ENCODE data around the gene BST2. TPM values are rescaled to one million over a fixed set of nuclear protein-coding genes. Genes with fewer than 3 reads are reported as not detected.
A peak's percentile ranks its signal among the peaks of the same experiment; 100 is the strongest.

The BST2 gene
- total and polyA plus RNA-seq, 2 of the 8 experiments (the other 6 are each of a cell fraction or from before 2014, with no cell fraction given): 18.1 to 72.8 TPM

GRCh38 chr19:17394891-17395415, 10.5 kb downstream of the BST2 start:
- Histone ChIP-seq H2BK15ac (ENCODE audit: low read length) (no peak overlapping the region), H2BK120ac (replicated peaks; ENCODE audit: low read depth, low read length) (no peak overlapping the region), H3K27ac (ENCODE audit: low read depth, low read length) (peak overlapping the region; percentile 55; the same call in 1 of the 2 replicates), H3K23me2 (ENCODE audit: low read depth, low read length) (peaks cover 11% of the 10 kb centered on the region), H4K91ac (replicated peaks; ENCODE audit: insufficient read length, low read length) (peak overlapping the region; percentile 12), H3K4me2 (ENCODE audit: insufficient read depth in 1 of 2, low read depth in 2 of 2, low read length in 2 of 2) (no peak overlapping the region; a peak in 1 of 4 replicates), H2BK5ac (ENCODE audit: low read depth, low read length) (peak overlapping the region; percentile 60; the same call in 1 of the 2 replicates), H3K4me3 (ENCODE audit: extremely low read depth in 1 of 4, insufficient read depth in 2 of 4, low read depth in 3 of 4, low read length in 4 of 4) (no peak overlapping the region; a peak in 1 of 8 replicates), H3K23ac (ENCODE audit: insufficient read length) (no peak overlapping the region), H3K4ac (replicated peaks; ENCODE audit: insufficient read length, low read depth, low read length) (no peak overlapping the region), H3K79me2 (ENCODE audit: control insufficient read depth in 1 of 2, insufficient read depth in 2 of 2, low read length in 2 of 2) (no peaks in the 10 kb centered on the region), H3K14ac (ENCODE audit: insufficient read length) (no peak overlapping the region), H3K79me1 (ENCODE audit: low read depth, low read length) (no peaks in the 10 kb centered on the region), H2BK12ac (ENCODE audit: low read depth, low read length) (no peak overlapping the region), H3K4me1 (replicated peaks in 1 of 4; ENCODE audit: control insufficient read depth in 3 of 4, insufficient read depth in 4 of 4, low read length in 3 of 4) (peaks cover 0 to 6% (median 3%) of the 10 kb centered on the region in 4 experiments; a peak in 4 of 7 replicates), H2AK5ac (ENCODE audit: low read depth, low read length) (no peak overlapping the region), H3K9me3 (ENCODE audit: insufficient read depth in 2 of 2, low read depth in 1 of 2, low read length in 1 of 2) (no peaks in the 10 kb centered on the region), H3K56ac (replicated peaks; ENCODE audit: insufficient read length, low read depth, low read length) (no peak overlapping the region), H3K27me3 (replicated peaks in 1 of 4; ENCODE audit: control insufficient read depth in 3 of 4, extremely low read depth in 1 of 4, insufficient read depth in 3 of 4, low read length in 3 of 4) (peaks cover 0 to 3% (median 0%) of the 10 kb centered on the region in 4 experiments; a peak in 2 of 7 replicates), H4K20me1 (replicated peaks in 1 of 2; ENCODE audit: control insufficient read depth in 1 of 2, insufficient read depth in 2 of 2, low read length in 2 of 2) (no peaks in the 10 kb centered on the region), H4K8ac (ENCODE audit: extremely low read depth, insufficient read depth, low read length) (no peak overlapping the region), H3K9ac (replicated peaks in 1 of 4; ENCODE audit: extremely low read depth in 1 of 4, low read depth in 3 of 4, low read length in 3 of 4) (no peak overlapping the region), H3K36me3 (ENCODE audit: control insufficient read depth in 2 of 4, insufficient read depth in 4 of 4, low read length in 3 of 4) (peaks cover 0 to 11% (median 0%) of the 10 kb centered on the region in 4 experiments; a peak in 2 of 8 replicates), H3K18ac (ENCODE audit: extremely low read depth, low read length) (peak overlapping the region; percentile 24; the same call in 1 of the 2 replicates), H2BK20ac (ENCODE audit: low read length) (no peak overlapping the region), H2AFZ (ENCODE audit: low read length) (no peak overlapping the region), H4K5ac (ENCODE audit: insufficient read length, low read depth, low read length) (peak overlapping the region; percentile 1)
- ChIA-PET CTCF (ENCODE audit: partially characterized antibody) (interaction anchor here (0.6 to 13.5 kb wide), 29 partner anchors 8 to 949 kb away, joined by 3 to 153 read pairs (median 4); partner anchors contain the start of genes BST2, DDA1, MVB12A and NXNL1), POLR2A (ENCODE audit: partially characterized antibody) (interaction anchor here (0.6 to 2.9 kb wide), 6 partner anchors 10 to 86 kb away, joined by 3 to 12 read pairs (median 4); partner anchors contain the start of genes BST2, DDA1 and MVB12A)
- FAIRE-seq (peak; percentile 90), DNase-seq (ENCODE audit: low read depth in 1 of 2, low spot score in 2 of 2) (peak; percentile 86 to 89)
- WGBS, 2 experiments (ENCODE audit: extremely low coverage in 1 of 2, insufficient coverage in 1 of 2, insufficient read length in 1 of 2, insufficient replicate concordance in 2 of 2, low coverage in 1 of 2, low lambda C conversion rate in 2 of 2, missing lambda C conversion rate in 1 of 2): 27% methylated on average over 18 of the region's 19 CpGs; no CpG with 5 or more reads in 1 of the 2 experiments
- TF ChIP-seq CTCF (IDR thresholded peaks at IDR 0.05; ENCODE audit: control extremely low read depth in 1 of 3, insufficient read depth in 1 of 3, low read depth in 1 of 3, low read length in 3 of 3) (peak; percentile 81 to 95 (median 90)), CREB1 (IDR thresholded peaks at IDR 0.05) (peak; percentile 58; the same call in 1 of the 2 replicates), E2F6 (IDR thresholded peaks at IDR 0.05) (no peak), BRCA1 (IDR thresholded peaks at IDR 0.05; ENCODE audit: low read depth, low read length) (no peak), SP2 (IDR thresholded peaks at IDR 0.05; ENCODE audit: low read length) (no peak), RAD21 (IDR thresholded peaks at IDR 0.05 in 1 of 2, conservative IDR thresholded peaks at IDR 0.05 in 1 of 2; ENCODE audit: low read depth in 2 of 2, low read length in 2 of 2) (peak; percentile 85 to 91), ASH2L (IDR thresholded peaks at IDR 0.05; ENCODE audit: low read length) (no peak), HDAC2 (IDR thresholded peaks at IDR 0.05; ENCODE audit: borderline replicate concordance in 1 of 2, low read depth in 2 of 2, low read length in 2 of 2) (peak in 1 of 2 experiments; percentile 77; a peak in 2 of 4 replicates)

All from H1 (cell line).